H1 (cell line): ENCODE measurements around the gene LRRC27. TPM values are rescaled to one million over a fixed set of nuclear protein-coding genes. Genes with fewer than 3 reads are reported as not detected.

ENCODE experiments used
- BACH1 ChIP-seq: IDR thresholded peaks from 2 replicates; pipeline ENCODE4 v1.6.1; 2012; ENCODE audit warnings: low read length, improper control_type of control experiment
- CHD2 ChIP-seq: IDR thresholded peaks from 2 replicates; pipeline ENCODE4 v1.6.1; 2012; ENCODE audit warnings: low read length, improper control_type of control experiment
- CREB1 ChIP-seq: IDR thresholded peaks from 2 replicates; pipeline ENCODE4 v1.6.1; 2012; ENCODE audit warnings: inconsistent platforms
- HDAC2 ChIP-seq, 2 experiments: fragments of 300-600 bp in 1 of 2; sonication (generic) in 1 of 2; IDR thresholded peaks; 2 replicates each; pipeline ENCODE4 v1.6.1; 2011 to 2012; ENCODE audit warnings: low read depth in 2 of 2, low read length in 2 of 2, mild to moderate bottlenecking in 2 of 2, moderate library complexity in 2 of 2, borderline replicate concordance in 1 of 2, inconsistent platforms in 1 of 2
- SIRT6 ChIP-seq: IDR thresholded peaks from one replicate; pipeline ENCODE4 v1.7.1; 2012; ENCODE audit warnings: low read length, inconsistent platforms
- SP1 ChIP-seq: IDR thresholded peaks from 2 replicates; pipeline ENCODE4 v1.6.1; 2011; ENCODE audit warnings: low read depth, low read length
- polyA plus RNA-seq, 7 experiments: library from polyadenylated mRNA; depleted of rRNA in 3 of 7; stranded (reverse) in 5 of 7; unstranded in 2 of 7; fragments of >200 nt in 5 of 7; fragments of 200-250 nt in 2 of 7; gene quantifications; 1 replicate in 5 of 7; 2 replicates in 1 of 7; 4 replicates in 1 of 7; pipeline versions ENCODE4 v1.2.1 to v1.2.3, GENCODE V29; 2011 to 2013; ENCODE audit warnings: missing spikeins in 2 of 7, mixed read lengths in 2 of 7
- total RNA-seq: library from RNA; stranded (reverse); fragmentation: NEBNext Ultra II Directional; extraction: Animal tissue kit (Norgen Biotek cat#: 25700); gene quantifications from 2 replicates; pipeline ENCODE4 v1.2.1, GENCODE V29; 2021
- TF ChIP-seq, protein P1 (sequence below): fragments of 300-600 bp; sonication (generic); IDR thresholded peaks from 2 replicates; pipeline ENCODE4 v1.7.1; 2012; ENCODE audit warnings: low read length, moderate library complexity, mild to moderate bottlenecking, inconsistent platforms; ENCODE audit not compliant: insufficient replicate concordance

LRRC27 gene
- total and polyA plus RNA-seq, 2 of the 8 experiments (the other 6 are each of a cell fraction or from before 2014, with no cell fraction given) = 1.2 to 3.8 TPM

DNA sequence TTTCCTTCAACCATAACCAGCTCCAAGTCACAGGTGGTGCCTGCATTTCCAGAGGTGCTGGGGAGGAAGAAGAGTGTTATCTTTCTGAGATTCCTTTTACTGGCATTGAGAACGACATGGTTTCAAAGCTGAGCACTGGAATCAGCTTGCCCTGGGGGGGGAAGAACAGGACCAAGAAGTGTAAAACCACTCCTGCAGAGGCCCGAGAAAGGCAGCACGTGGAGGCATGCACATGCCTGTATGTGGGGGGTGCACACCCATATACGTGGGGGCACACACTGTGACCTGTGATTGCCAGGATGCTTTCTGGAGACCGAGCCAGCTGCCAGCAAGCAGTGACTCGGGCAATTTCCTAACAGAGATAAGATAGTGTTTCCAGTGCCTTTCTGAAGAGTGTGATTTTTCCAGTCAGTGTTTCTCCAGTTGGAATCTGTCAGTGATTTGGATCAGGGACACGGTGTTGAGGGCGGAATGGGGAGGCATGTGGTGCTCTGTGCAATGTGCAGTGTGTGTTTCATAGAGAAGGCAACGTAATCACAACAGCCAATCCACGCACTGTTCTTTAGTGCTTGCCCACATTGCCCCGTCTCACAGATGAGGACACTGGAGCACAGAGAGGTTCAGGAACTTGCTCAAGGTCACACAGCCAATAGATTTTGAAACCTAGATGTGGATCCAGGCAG is 4.2 kb downstream of the LRRC27 start (continued):
- no peak for TF ChIP-seq HDAC2 (IDR thresholded peaks at IDR 0.05; ENCODE audit: borderline replicate concordance in 1 of 2, low read depth in 2 of 2, low read length in 2 of 2)
- TF ChIP-seq, protein P1, sequence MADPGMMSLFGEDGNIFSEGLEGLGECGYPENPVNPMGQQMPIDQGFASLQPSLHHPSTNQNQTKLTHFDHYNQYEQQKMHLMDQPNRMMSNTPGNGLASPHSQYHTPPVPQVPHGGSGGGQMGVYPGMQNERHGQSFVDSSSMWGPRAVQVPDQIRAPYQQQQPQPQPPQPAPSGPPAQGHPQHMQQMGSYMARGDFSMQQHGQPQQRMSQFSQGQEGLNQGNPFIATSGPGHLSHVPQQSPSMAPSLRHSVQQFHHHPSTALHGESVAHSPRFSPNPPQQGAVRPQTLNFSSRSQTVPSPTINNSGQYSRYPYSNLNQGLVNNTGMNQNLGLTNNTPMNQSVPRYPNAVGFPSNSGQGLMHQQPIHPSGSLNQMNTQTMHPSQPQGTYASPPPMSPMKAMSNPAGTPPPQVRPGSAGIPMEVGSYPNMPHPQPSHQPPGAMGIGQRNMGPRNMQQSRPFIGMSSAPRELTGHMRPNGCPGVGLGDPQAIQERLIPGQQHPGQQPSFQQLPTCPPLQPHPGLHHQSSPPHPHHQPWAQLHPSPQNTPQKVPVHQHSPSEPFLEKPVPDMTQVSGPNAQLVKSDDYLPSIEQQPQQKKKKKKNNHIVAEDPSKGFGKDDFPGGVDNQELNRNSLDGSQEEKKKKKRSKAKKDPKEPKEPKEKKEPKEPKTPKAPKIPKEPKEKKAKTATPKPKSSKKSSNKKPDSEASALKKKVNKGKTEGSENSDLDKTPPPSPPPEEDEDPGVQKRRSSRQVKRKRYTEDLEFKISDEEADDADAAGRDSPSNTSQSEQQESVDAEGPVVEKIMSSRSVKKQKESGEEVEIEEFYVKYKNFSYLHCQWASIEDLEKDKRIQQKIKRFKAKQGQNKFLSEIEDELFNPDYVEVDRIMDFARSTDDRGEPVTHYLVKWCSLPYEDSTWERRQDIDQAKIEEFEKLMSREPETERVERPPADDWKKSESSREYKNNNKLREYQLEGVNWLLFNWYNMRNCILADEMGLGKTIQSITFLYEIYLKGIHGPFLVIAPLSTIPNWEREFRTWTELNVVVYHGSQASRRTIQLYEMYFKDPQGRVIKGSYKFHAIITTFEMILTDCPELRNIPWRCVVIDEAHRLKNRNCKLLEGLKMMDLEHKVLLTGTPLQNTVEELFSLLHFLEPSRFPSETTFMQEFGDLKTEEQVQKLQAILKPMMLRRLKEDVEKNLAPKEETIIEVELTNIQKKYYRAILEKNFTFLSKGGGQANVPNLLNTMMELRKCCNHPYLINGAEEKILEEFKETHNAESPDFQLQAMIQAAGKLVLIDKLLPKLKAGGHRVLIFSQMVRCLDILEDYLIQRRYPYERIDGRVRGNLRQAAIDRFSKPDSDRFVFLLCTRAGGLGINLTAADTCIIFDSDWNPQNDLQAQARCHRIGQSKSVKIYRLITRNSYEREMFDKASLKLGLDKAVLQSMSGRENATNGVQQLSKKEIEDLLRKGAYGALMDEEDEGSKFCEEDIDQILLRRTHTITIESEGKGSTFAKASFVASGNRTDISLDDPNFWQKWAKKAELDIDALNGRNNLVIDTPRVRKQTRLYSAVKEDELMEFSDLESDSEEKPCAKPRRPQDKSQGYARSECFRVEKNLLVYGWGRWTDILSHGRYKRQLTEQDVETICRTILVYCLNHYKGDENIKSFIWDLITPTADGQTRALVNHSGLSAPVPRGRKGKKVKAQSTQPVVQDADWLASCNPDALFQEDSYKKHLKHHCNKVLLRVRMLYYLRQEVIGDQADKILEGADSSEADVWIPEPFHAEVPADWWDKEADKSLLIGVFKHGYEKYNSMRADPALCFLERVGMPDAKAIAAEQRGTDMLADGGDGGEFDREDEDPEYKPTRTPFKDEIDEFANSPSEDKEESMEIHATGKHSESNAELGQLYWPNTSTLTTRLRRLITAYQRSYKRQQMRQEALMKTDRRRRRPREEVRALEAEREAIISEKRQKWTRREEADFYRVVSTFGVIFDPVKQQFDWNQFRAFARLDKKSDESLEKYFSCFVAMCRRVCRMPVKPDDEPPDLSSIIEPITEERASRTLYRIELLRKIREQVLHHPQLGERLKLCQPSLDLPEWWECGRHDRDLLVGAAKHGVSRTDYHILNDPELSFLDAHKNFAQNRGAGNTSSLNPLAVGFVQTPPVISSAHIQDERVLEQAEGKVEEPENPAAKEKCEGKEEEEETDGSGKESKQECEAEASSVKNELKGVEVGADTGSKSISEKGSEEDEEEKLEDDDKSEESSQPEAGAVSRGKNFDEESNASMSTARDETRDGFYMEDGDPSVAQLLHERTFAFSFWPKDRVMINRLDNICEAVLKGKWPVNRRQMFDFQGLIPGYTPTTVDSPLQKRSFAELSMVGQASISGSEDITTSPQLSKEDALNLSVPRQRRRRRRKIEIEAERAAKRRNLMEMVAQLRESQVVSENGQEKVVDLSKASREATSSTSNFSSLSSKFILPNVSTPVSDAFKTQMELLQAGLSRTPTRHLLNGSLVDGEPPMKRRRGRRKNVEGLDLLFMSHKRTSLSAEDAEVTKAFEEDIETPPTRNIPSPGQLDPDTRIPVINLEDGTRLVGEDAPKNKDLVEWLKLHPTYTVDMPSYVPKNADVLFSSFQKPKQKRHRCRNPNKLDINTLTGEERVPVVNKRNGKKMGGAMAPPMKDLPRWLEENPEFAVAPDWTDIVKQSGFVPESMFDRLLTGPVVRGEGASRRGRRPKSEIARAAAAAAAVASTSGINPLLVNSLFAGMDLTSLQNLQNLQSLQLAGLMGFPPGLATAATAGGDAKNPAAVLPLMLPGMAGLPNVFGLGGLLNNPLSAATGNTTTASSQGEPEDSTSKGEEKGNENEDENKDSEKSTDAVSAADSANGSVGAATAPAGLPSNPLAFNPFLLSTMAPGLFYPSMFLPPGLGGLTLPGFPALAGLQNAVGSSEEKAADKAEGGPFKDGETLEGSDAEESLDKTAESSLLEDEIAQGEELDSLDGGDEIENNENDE = no peak
- no peak for TF ChIP-seq CREB1
- no peak for TF ChIP-seq SP1
- TF ChIP-seq SIRT6 = no peak
- no peak for TF ChIP-seq CHD2
- no peak for TF ChIP-seq BACH1
